ENCODE results near the gene TRAF3IP1. TPM values are rescaled to one million over a fixed set of nuclear protein-coding genes. Genes with fewer than 3 reads are reported as not detected.

Gene TRAF3IP1
- total and polyA plus RNA-seq, 2 of the 13 experiments (the other 11 are each of a cell fraction or from before 2014, with no cell fraction given) = 4.1 to 12.9 TPM

GRCh38 chr2:238449909-238450417 is 129.6 kb downstream of the TRAF3IP1 start (continued):
- peak; percentile 96 for TF ChIP-seq ZNF451 (CRISPR knock-in tag; IDR thresholded peaks at IDR 0.05)
- TF ChIP-seq ZBTB3 (CRISPR knock-in tag; IDR thresholded peaks at IDR 0.05; ENCODE audit: borderline replicate concordance, low read depth) = peak; percentile 83
- TF ChIP-seq ZNF546 (CRISPR knock-in tag; conservative IDR thresholded peaks at IDR 0.05) = no peak
- peak; percentile 96; the same call in 1 of the 2 replicates for TF ChIP-seq ZSCAN21 (CRISPR knock-in tag; IDR thresholded peaks at IDR 0.05; ENCODE audit: borderline replicate concordance)
- peak; percentile 69; the same call in 1 of the 2 replicates for TF ChIP-seq SIX1 (CRISPR knock-in tag; IDR thresholded peaks at IDR 0.05; ENCODE audit: borderline replicate concordance)
- peak; percentile 62; the same call in 1 of the 2 replicates for TF ChIP-seq RFX3 (CRISPR knock-in tag; IDR thresholded peaks at IDR 0.05)
- peak; percentile 97 for TF ChIP-seq POGK (CRISPR knock-in tag; conservative IDR thresholded peaks at IDR 0.05)
- TF ChIP-seq ZNF7 (CRISPR knock-in tag; IDR thresholded peaks at IDR 0.05) = peak; percentile 61; the same call in 1 of the 2 replicates
- no peak; the same call in 1 of the 2 replicates for TF ChIP-seq DZIP1 (CRISPR knock-in tag; IDR thresholded peaks at IDR 0.05)
- no peak for TF ChIP-seq ZBTB42 (CRISPR knock-in tag; IDR thresholded peaks at IDR 0.05)
- TF ChIP-seq ZNF607 (CRISPR knock-in tag; IDR thresholded peaks at IDR 0.05; ENCODE audit: borderline replicate concordance) = peak; percentile 95
- no peak for TF ChIP-seq HOXA7 (CRISPR knock-in tag; IDR thresholded peaks at IDR 0.05)
- peak; percentile 98 for TF ChIP-seq POGZ (CRISPR knock-in tag; IDR thresholded peaks at IDR 0.05)
- peak; percentile 39; the same call in 1 of the 2 replicates for TF ChIP-seq ZNF782 (CRISPR knock-in tag; IDR thresholded peaks at IDR 0.05; ENCODE audit: borderline replicate concordance)
- TF ChIP-seq XRCC5 (optimal IDR thresholded peaks at IDR 0.05; ENCODE audit: low read length) = peak; percentile 84
- TF ChIP-seq RFXANK (CRISPR knock-in tag; IDR thresholded peaks at IDR 0.05) = peak; percentile 97
- TF ChIP-seq MAZ (IDR thresholded peaks at IDR 0.05; ENCODE audit: borderline replicate concordance, low read depth, low read length) = no peak; the same call in 1 of the 2 replicates
- peak; percentile 76; the same call in 1 of the 2 replicates for TF ChIP-seq MAZ (CRISPR knock-in tag; IDR thresholded peaks at IDR 0.05; ENCODE audit: low read depth)
- no peak for TF ChIP-seq SIN3B (IDR thresholded peaks at IDR 0.05; ENCODE audit: low read length)
- TF ChIP-seq SAFB2 (CRISPR knock-in tag; IDR thresholded peaks at IDR 0.05; ENCODE audit: borderline replicate concordance, low read depth) = peak; percentile 56; the same call in 1 of the 2 replicates
- peak; percentile 81; the same call in 1 of the 2 replicates for TF ChIP-seq NR2F2 (IDR thresholded peaks at IDR 0.05; ENCODE audit: borderline replicate concordance, low read depth)
- peak; percentile 90; the same call in 1 of the 2 replicates for TF ChIP-seq ZSCAN5A (CRISPR knock-in tag; IDR thresholded peaks at IDR 0.05; ENCODE audit: borderline replicate concordance)
- peak; percentile 92; the same call in 1 of the 2 replicates for TF ChIP-seq ZNF232 (CRISPR knock-in tag; IDR thresholded peaks at IDR 0.05; ENCODE audit: borderline replicate concordance)
